A673 (cell line): Measurements from ENCODE around the gene RGCC.

ENCODE experiments used
- EZH2 ChIP-seq: fragments of 200-600 bp; sonication (generic); IDR thresholded peaks from 2 replicates; pipeline ENCODE4 v1.6.1; 2017; ENCODE audit warnings: borderline replicate concordance, low read depth, mild to moderate bottlenecking, mixed read lengths, antibody characterized with exemption, low read length; ENCODE audit not compliant: poor library complexity, severe bottlenecking
- TF ChIP-seq, protein P1 (sequence below): fragments of 300-800, 200-600 bp; sonication (generic); conservative IDR thresholded peaks from 2 replicates; pipeline ENCODE4 v1.5.1; 2017; ENCODE audit warnings: low read depth, mild to moderate bottlenecking, antibody characterized with exemption, low read length, moderate library complexity, mixed read lengths

DNA sequence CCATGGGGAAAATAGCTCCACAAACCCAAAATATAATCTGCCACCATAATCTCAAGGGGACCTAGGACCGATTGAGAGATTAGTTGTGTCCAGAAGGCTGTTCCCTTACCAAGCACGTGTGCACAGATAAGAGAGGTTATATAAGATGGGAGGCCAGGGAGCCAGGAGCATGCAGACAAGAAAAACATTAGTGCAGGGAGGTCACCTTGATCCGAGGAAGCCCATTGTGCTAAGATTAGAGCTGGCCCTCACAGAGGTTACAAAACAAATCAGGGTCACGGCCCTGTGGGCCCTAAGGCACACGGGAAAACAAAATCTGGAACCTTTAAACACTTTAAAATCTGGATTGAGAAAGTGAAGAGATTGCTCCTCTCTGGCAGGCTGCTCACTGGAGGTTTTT lies 37.7 kb downstream of the RGCC start:
- no peak for TF ChIP-seq EZH2
- TF ChIP-seq, protein P1, sequence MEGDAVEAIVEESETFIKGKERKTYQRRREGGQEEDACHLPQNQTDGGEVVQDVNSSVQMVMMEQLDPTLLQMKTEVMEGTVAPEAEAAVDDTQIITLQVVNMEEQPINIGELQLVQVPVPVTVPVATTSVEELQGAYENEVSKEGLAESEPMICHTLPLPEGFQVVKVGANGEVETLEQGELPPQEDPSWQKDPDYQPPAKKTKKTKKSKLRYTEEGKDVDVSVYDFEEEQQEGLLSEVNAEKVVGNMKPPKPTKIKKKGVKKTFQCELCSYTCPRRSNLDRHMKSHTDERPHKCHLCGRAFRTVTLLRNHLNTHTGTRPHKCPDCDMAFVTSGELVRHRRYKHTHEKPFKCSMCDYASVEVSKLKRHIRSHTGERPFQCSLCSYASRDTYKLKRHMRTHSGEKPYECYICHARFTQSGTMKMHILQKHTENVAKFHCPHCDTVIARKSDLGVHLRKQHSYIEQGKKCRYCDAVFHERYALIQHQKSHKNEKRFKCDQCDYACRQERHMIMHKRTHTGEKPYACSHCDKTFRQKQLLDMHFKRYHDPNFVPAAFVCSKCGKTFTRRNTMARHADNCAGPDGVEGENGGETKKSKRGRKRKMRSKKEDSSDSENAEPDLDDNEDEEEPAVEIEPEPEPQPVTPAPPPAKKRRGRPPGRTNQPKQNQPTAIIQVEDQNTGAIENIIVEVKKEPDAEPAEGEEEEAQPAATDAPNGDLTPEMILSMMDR: no peak
